Measurements from ENCODE around the gene ADTRP. TPM values are rescaled to one million over a fixed set of nuclear protein-coding genes. Genes with fewer than 3 reads are reported as not detected.

ADTRP gene
- total and polyA plus RNA-seq, 2 donors = 7.0 to 7.7 TPM

- no peak overlapping the region for H3K27ac ChIP-seq (ENCODE audit: low read depth in 1 of 2, low read length in 1 of 2)
- no peaks in the 10 kb centered on the region for H3K27me3 ChIP-seq (ENCODE audit: control insufficient read depth in 2 of 2, insufficient read depth in 1 of 2, low read length in 1 of 2)
Observed at GRCh38 chr6:11766589-11767450, 11.8 kb downstream of the ADTRP start.

GRCh38 chr6:11766043-11766442, 12.6 kb downstream of the ADTRP start:
- H3K4me3 ChIP-seq (ENCODE audit: low read length in 2 of 2) = no peak overlapping the region
- H3K27me3 ChIP-seq (ENCODE audit: control insufficient read depth in 2 of 2, insufficient read depth in 1 of 2, low read length in 1 of 2) = no peaks in the 10 kb centered on the region
- 96% methylated on average over 2 of the region's 2 CpGs for WGBS
- no peaks in the 10 kb centered on the region for H3K9me3 ChIP-seq (ENCODE audit: control insufficient read depth in 2 of 2, insufficient read depth in 1 of 2, low read length in 1 of 2)
- no peaks in the 10 kb centered on the region for H3K36me3 ChIP-seq (ENCODE audit: control insufficient read depth in 2 of 2, insufficient read depth in 2 of 2, low read length in 1 of 2)
- DNase-seq (ENCODE audit: low read depth in 6 of 9, low spot score in 9 of 9) = no peak
- no peak overlapping the region for H3K27ac ChIP-seq (ENCODE audit: low read depth in 1 of 2, low read length in 1 of 2)
- peaks cover 0 to 20% of the 10 kb centered on the region in 2 donors for H3K4me1 ChIP-seq (ENCODE audit: control insufficient read depth in 2 of 2, insufficient read depth in 2 of 2, low read length in 2 of 2)

More at GRCh38 chr6:11766589-11767450, 11.8 kb downstream of the ADTRP start:
- Histone ChIP-seq H3K4me1 (ENCODE audit: control insufficient read depth in 2 of 2, insufficient read depth in 2 of 2, low read length in 2 of 2) (peaks cover 0 to 24% of the 10 kb centered on the region in 2 donors), H3K9me3 (ENCODE audit: control insufficient read depth in 2 of 2, insufficient read depth in 1 of 2, low read length in 1 of 2) (no peaks in the 10 kb centered on the region), H3K4me3 (ENCODE audit: low read length in 2 of 2) (no peak overlapping the region), H3K36me3 (ENCODE audit: control insufficient read depth in 2 of 2, insufficient read depth in 2 of 2, low read length in 1 of 2) (no peaks in the 10 kb centered on the region)
- 93% methylated on average over 8 of the region's 8 CpGs for WGBS
- no peak for DNase-seq (ENCODE audit: low read depth in 6 of 9, low spot score in 9 of 9)

GRCh38 chr6:11764250-11764604, 14.4 kb downstream of the ADTRP start:
- Histone ChIP-seq H3K36me3 (ENCODE audit: control insufficient read depth in 2 of 2, insufficient read depth in 2 of 2, low read length in 1 of 2) (no peaks in the 10 kb centered on the region), H3K9me3 (ENCODE audit: control insufficient read depth in 2 of 2, insufficient read depth in 1 of 2, low read length in 1 of 2) (no peaks in the 10 kb centered on the region), H3K4me1 (ENCODE audit: control insufficient read depth in 2 of 2, insufficient read depth in 2 of 2, low read length in 2 of 2) (peaks cover 0 to 7% of the 10 kb centered on the region in 2 donors), H3K27me3 (ENCODE audit: control insufficient read depth in 2 of 2, insufficient read depth in 1 of 2, low read length in 1 of 2) (no peaks in the 10 kb centered on the region), H3K4me3 (ENCODE audit: low read length in 2 of 2) (no peak overlapping the region), H3K27ac (ENCODE audit: low read depth in 1 of 2, low read length in 1 of 2) (no peak overlapping the region)
- DNase-seq (ENCODE audit: low read depth in 6 of 9, low spot score in 9 of 9) = no peak
- 97% methylated on average over 1 of the region's 1 CpG for WGBS

GRCh38 chr6:11763460-11764249, 14.9 kb downstream of the ADTRP start:
- Histone ChIP-seq H3K4me3 (ENCODE audit: low read length in 2 of 2) (no peak overlapping the region), H3K36me3 (ENCODE audit: control insufficient read depth in 2 of 2, insufficient read depth in 2 of 2, low read length in 1 of 2) (no peaks in the 10 kb centered on the region), H3K9me3 (ENCODE audit: control insufficient read depth in 2 of 2, insufficient read depth in 1 of 2, low read length in 1 of 2) (no peaks in the 10 kb centered on the region), H3K27me3 (ENCODE audit: control insufficient read depth in 2 of 2, insufficient read depth in 1 of 2, low read length in 1 of 2) (no peaks in the 10 kb centered on the region), H3K27ac (ENCODE audit: low read depth in 1 of 2, low read length in 1 of 2) (no peak overlapping the region), H3K4me1 (ENCODE audit: control insufficient read depth in 2 of 2, insufficient read depth in 2 of 2, low read length in 2 of 2) (peaks cover 0 to under 1% of the 10 kb centered on the region in 2 donors)
- 98% methylated on average over 4 of the region's 4 CpGs for WGBS
- DNase-seq (ENCODE audit: low read depth in 6 of 9, low spot score in 9 of 9) = no peak

GRCh38 chr6:11762794-11763459, 15.7 kb downstream of the ADTRP start:
- Histone ChIP-seq H3K27me3 (ENCODE audit: control insufficient read depth in 2 of 2, insufficient read depth in 1 of 2, low read length in 1 of 2) (no peaks in the 10 kb centered on the region), H3K4me1 (ENCODE audit: control insufficient read depth in 2 of 2, insufficient read depth in 2 of 2, low read length in 2 of 2) (no peaks in the 10 kb centered on the region), H3K9me3 (ENCODE audit: control insufficient read depth in 2 of 2, insufficient read depth in 1 of 2, low read length in 1 of 2) (no peaks in the 10 kb centered on the region), H3K4me3 (ENCODE audit: low read length in 2 of 2) (no peak overlapping the region), H3K36me3 (ENCODE audit: control insufficient read depth in 2 of 2, insufficient read depth in 2 of 2, low read length in 1 of 2) (no peaks in the 10 kb centered on the region), H3K27ac (ENCODE audit: low read depth in 1 of 2, low read length in 1 of 2) (no peak overlapping the region)
- no peak for DNase-seq (ENCODE audit: low read depth in 6 of 9, low spot score in 9 of 9)
- WGBS = 89% methylated on average over 4 of the region's 4 CpGs

- H3K4me1 ChIP-seq (ENCODE audit: control insufficient read depth in 2 of 2, insufficient read depth in 2 of 2, low read length in 2 of 2) = no peaks in the 10 kb centered on the region
- H3K27ac ChIP-seq (ENCODE audit: low read depth in 1 of 2, low read length in 1 of 2) = no peak overlapping the region
- H3K27me3 ChIP-seq (ENCODE audit: control insufficient read depth in 2 of 2, insufficient read depth in 1 of 2, low read length in 1 of 2) = no peaks in the 10 kb centered on the region
- no peaks in the 10 kb centered on the region for H3K36me3 ChIP-seq (ENCODE audit: control insufficient read depth in 2 of 2, insufficient read depth in 2 of 2, low read length in 1 of 2)
- H3K9me3 ChIP-seq (ENCODE audit: control insufficient read depth in 2 of 2, insufficient read depth in 1 of 2, low read length in 1 of 2) = peaks cover 0 to 4% of the 10 kb centered on the region in 2 donors
- DNase-seq (ENCODE audit: low read depth in 6 of 9, low spot score in 9 of 9) = no peak
- WGBS = 94% methylated on average over 4 of the region's 4 CpGs
- no peak overlapping the region for H3K4me3 ChIP-seq (ENCODE audit: low read length in 2 of 2)
Observed at GRCh38 chr6:11761744-11762620, 16.6 kb downstream of the ADTRP start.

- no peak overlapping the region for H3K27ac ChIP-seq (ENCODE audit: low read depth in 1 of 2, low read length in 1 of 2)
- H3K4me1 ChIP-seq (ENCODE audit: control insufficient read depth in 2 of 2, insufficient read depth in 2 of 2, low read length in 2 of 2) = no peaks in the 10 kb centered on the region
- no peaks in the 10 kb centered on the region for H3K36me3 ChIP-seq (ENCODE audit: control insufficient read depth in 2 of 2, insufficient read depth in 2 of 2, low read length in 1 of 2)
- WGBS = 75% methylated on average over 6 of the region's 6 CpGs
- DNase-seq (ENCODE audit: low read depth in 6 of 9, low spot score in 9 of 9) = no peak
- no peak overlapping the region for H3K4me3 ChIP-seq (ENCODE audit: low read length in 2 of 2)
- H3K27me3 ChIP-seq (ENCODE audit: control insufficient read depth in 2 of 2, insufficient read depth in 1 of 2, low read length in 1 of 2) = no peaks in the 10 kb centered on the region
- peaks cover 0 to 4% of the 10 kb centered on the region in 2 donors for H3K9me3 ChIP-seq (ENCODE audit: control insufficient read depth in 2 of 2, insufficient read depth in 1 of 2, low read length in 1 of 2)
Observed at GRCh38 chr6:11760015-11760473, 18.6 kb downstream of the ADTRP start.

GRCh38 chr6:11758878-11759277, 19.7 kb downstream of the ADTRP start:
- no peak for DNase-seq (ENCODE audit: low read depth in 6 of 9, low spot score in 9 of 9)
- Histone ChIP-seq H3K36me3 (ENCODE audit: control insufficient read depth in 2 of 2, insufficient read depth in 2 of 2, low read length in 1 of 2) (no peaks in the 10 kb centered on the region), H3K9me3 (ENCODE audit: control insufficient read depth in 2 of 2, insufficient read depth in 1 of 2, low read length in 1 of 2) (peaks cover 0 to 4% of the 10 kb centered on the region in 2 donors), H3K27ac (ENCODE audit: low read depth in 1 of 2, low read length in 1 of 2) (no peak overlapping the region), H3K4me3 (ENCODE audit: low read length in 2 of 2) (no peak overlapping the region), H3K27me3 (ENCODE audit: control insufficient read depth in 2 of 2, insufficient read depth in 1 of 2, low read length in 1 of 2) (no peaks in the 10 kb centered on the region), H3K4me1 (ENCODE audit: control insufficient read depth in 2 of 2, insufficient read depth in 2 of 2, low read length in 2 of 2) (no peaks in the 10 kb centered on the region)
- WGBS = 85% methylated on average over 4 of the region's 4 CpGs
